ENCODE measurements around the gene ELAC2.

DNA sequence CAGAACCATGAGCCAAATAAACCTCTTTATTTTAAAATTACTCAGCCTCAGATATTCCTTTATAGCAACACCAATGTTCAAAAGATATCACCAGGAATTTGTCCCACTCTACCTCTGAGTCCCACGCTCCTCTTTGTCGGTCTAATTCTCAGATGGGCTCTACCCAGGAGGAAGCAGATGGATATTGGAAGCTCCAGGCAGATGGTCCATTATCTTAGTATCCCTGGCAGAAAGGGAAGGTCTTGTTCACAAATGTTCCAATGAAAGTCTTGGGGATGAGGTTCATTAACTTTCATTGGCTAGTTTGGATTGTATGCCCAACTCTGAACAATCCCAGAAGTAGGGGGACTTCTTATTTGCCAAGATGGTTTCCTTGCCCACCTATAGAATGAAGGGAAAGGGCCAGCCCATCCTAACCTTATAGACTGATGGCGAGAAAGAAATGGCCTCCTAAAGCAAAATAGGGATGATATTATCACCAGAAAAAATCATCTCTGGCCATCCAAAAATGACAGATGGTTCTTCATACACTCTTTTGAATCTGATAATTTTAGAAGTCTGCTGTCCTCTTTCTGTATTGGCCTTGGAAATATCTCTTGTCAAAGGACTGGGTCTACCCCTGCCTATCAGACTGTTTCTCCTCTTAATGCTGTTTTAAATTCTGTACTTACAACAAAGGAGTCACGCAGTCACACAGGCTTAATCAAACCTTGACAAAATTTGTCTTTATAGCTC, 21.3 kb upstream of the ELAC2 start:
- TF ChIP-seq GATA3 (IDR thresholded peaks at IDR 0.05; ENCODE audit: low read depth, low read length) (no peak), GATA2 (IDR thresholded peaks at IDR 0.05; ENCODE audit: low read depth, low read length) (no peak)
